HUDEP-2 (cell line): ENCODE measurements around the gene SIRT4.
A peak's percentile ranks its signal among the peaks of the same experiment; 100 is the strongest.

Source experiments
- DNase-seq, 76 experiments: peaks; one replicate each; lab custom pipeline; 2025; ENCODE audit not compliant: unreplicated experiment in 76 of 76; lab: John Stamatoyannopoulos, UW

SIRT4 gene

DNA sequence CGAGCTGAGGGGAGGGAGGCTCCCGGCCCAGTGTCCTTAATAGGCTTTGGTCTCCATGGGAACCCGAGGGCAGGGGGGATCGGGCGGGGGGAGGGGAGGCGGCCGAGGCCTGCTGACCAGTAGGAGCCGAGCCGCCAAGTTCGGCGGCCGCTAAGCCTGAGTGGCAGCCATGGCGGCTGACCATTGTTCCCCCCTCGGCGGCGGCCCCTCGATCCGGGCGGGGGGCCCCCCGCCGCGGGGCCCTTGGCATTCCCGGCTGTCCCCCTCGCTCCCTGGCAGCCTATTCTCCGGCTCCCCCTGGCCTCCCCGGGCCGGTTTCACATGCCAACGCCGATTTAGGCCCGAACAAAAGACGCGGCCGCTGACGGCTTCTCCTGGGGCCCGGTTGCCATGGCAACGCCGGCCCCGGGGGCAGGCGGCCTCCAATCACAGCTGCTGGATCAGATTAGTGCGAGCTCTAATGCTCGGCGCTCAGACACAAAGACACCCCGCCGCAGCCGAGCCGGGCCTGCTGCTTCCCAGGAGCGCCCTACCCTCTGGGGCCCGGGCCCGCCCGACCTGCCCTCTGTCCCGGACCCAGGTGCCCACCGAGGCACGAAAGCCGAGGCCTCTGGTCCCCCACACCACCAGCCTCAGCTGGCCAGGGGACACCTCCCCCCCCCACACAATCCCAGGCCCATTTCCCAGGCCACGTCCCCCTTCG, 59.5 kb downstream of the SIRT4 start:
- DNase-seq: peak in 1 of 76 experiments; percentile 12
